GM23248 (cell line): Measurements from ENCODE around the gene THADA. TPM values are rescaled to one million over a fixed set of nuclear protein-coding genes. Genes with fewer than 3 reads are reported as not detected.

Source experiments
- DNase-seq: peaks from one replicate; pipeline ENCODE4 v3.0.0-alpha.2; 2015
- H2AFZ ChIP-seq: fragments of 200-600 bp; sonication (generic); 2 replicates; pipeline ENCODE4 v1.6.1; 2016; ENCODE audit warnings: antibody characterized with exemption
- H3F3A ChIP-seq: fragments of 200-600 bp; sonication (generic); 2 replicates; pipeline ENCODE4 v1.6.1; 2016; ENCODE audit warnings: mild to moderate bottlenecking, antibody characterized with exemption, mixed run types; ENCODE audit not compliant: insufficient read depth
- H3K27ac ChIP-seq: fragments of 200-600 bp; sonication (generic); 2 replicates; pipeline ENCODE4 v1.5.1; 2016; ENCODE audit warnings: mild to moderate bottlenecking
- H3K27me3 ChIP-seq: fragments of 200-600 bp; sonication (generic); replicated peaks from 2 replicates; pipeline ENCODE4 v1.6.1; 2016; ENCODE audit warnings: mild to moderate bottlenecking; ENCODE audit not compliant: insufficient read depth
- H3K36me3 ChIP-seq: fragments of 200-600 bp; sonication (generic); 2 replicates; pipeline ENCODE4 v1.6.1; 2016; ENCODE audit warnings: low read depth, mild to moderate bottlenecking
- H3K4me1 ChIP-seq: fragments of 200-600 bp; sonication (generic); 2 replicates; pipeline ENCODE4 v1.6.1; 2016; ENCODE audit warnings: mild to moderate bottlenecking; ENCODE audit not compliant: insufficient read depth
- H3K4me2 ChIP-seq: fragments of 200-600 bp; sonication (generic); one replicate; pipeline ENCODE4 v1.6.1; 2016; ENCODE audit warnings: mild to moderate bottlenecking; ENCODE audit not compliant: unreplicated experiment
- H3K4me3 ChIP-seq: fragments of 200-600 bp; sonication (generic); 2 replicates; pipeline ENCODE4 v1.5.1; 2016; ENCODE audit warnings: mild to moderate bottlenecking
- H3K79me2 ChIP-seq: fragments of 200-600 bp; sonication (generic); 2 replicates; pipeline ENCODE4 v1.6.1; 2016; ENCODE audit warnings: mild to moderate bottlenecking; ENCODE audit not compliant: insufficient read depth
- H3K9ac ChIP-seq: fragments of 200-600 bp; sonication (generic); 2 replicates; pipeline ENCODE4 v1.6.1; 2016; ENCODE audit warnings: mild to moderate bottlenecking
- H3K9me2 ChIP-seq: fragments of 200-600 bp; sonication (generic); 2 replicates; pipeline ENCODE4 v1.6.1; 2016; ENCODE audit warnings: mixed run types, mild to moderate bottlenecking, moderate library complexity; ENCODE audit not compliant: insufficient read depth
- H3K9me3 ChIP-seq: fragments of 200-600 bp; sonication (generic); one replicate; pipeline ENCODE4 v1.6.1; 2017; ENCODE audit warnings: low read depth
- H4K20me1 ChIP-seq: fragments of 200-600 bp; sonication (generic); 2 replicates; pipeline ENCODE4 v1.6.0; 2016; ENCODE audit not compliant: insufficient read depth
- EZH2 ChIP-seq: fragments of 200-600 bp; sonication (generic); IDR thresholded peaks from 2 replicates; pipeline ENCODE4 v1.6.1; 2018; ENCODE audit warnings: antibody characterized with exemption, mild to moderate bottlenecking; ENCODE audit not compliant: insufficient read depth, poor library complexity, severe bottlenecking
- EZH2phosphoT487 ChIP-seq: fragments of 200-600 bp; sonication (generic); IDR thresholded peaks from 2 replicates; pipeline ENCODE4 v1.6.1; 2018; ENCODE audit warnings: antibody characterized with exemption, moderate library complexity, mild to moderate bottlenecking, low read depth; ENCODE audit not compliant: insufficient read depth
- WGBS, 2 experiments: methylation state at CpG; one replicate each; pipeline ENCODE4 v1.1.6; 2015 to 2017; ENCODE audit warnings: low lambda C conversion rate in 2 of 2, low coverage in 1 of 2; ENCODE audit errors: missing lambda C conversion rate in 2 of 2; 5-methylcytosine and 5-hydroxymethylcytosine counted together
- in situ Hi-C: fragments of 300-500 bp; cut with MboI; formaldehyde crosslinking; loops from 2 replicates; pipeline ENCODE4 v1.15.0; 2020
- polyA plus RNA-seq: library from polyadenylated mRNA; unstranded; fragments of >200 nt; fragmentation: Nextera tagmentation; extraction: Ambion mirVana; gene quantifications from 2 replicates; pipeline ENCODE4 v1.2.1, GENCODE V29; 2016
- total RNA-seq: library from RNA; depleted of rRNA; stranded (reverse); fragments of >200 nt; shearing (Covaris generic); gene quantifications from 2 replicates; pipeline ENCODE4 v1.2.3, GENCODE V29; 2014

The THADA gene
- total and polyA plus RNA-seq, 2 experiments from 2014 or later, result 14.1 to 15.8 TPM

DNA sequence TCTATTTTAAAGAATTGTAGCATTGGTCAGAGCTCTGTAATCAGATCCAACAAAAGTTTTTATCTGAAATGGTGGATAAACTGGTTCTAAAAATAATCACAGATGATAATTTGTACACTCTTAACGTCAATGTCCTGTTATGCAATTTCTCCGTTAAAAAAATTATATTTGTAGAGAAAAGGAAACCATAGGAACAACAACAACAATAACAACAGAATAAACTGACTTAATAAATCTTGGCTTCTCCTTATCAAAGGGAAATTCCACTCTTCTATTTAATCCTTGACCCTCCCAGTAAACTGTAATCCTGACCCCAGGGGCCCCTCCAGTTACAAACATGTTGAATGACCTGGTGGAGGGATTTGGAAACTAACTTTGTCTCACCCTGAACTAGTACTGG is 290.8 kb downstream of the THADA start:
- Histone ChIP-seq H3K9me3 (no peaks in the 10 kb centered on the region), H3K9me2 (no peaks in the 10 kb centered on the region), H3K4me1 (peaks cover 12% of the 10 kb centered on the region; the same call in 1 of the 2 replicates), H3K36me3 (0 out of 2 replicates have a peak, but pooled peaks cover 6% of the 10 kb centered on the region), H3K9ac (no peak overlapping the region), H4K20me1 (no peaks in the 10 kb centered on the region), H2AFZ (no peak overlapping the region), H3K4me2 (no peak overlapping the region), H3K27me3 (no peaks in the 10 kb centered on the region), H3K27ac (no peak overlapping the region), H3K4me3 (no peak overlapping the region), H3F3A (0 out of 2 replicates have a peak, but pooled peaks cover 7% of the 10 kb centered on the region), H3K79me2 (no peaks in the 10 kb centered on the region)
- in situ Hi-C loops, result no loop called here
- 46 to 50% methylated on average over 2 of the region's 2 CpGs for WGBS, 2 experiments
- peak; percentile 34 for DNase-seq
- TF ChIP-seq EZH2 (no peak), EZH2phosphoT487 (no peak)

DNA sequence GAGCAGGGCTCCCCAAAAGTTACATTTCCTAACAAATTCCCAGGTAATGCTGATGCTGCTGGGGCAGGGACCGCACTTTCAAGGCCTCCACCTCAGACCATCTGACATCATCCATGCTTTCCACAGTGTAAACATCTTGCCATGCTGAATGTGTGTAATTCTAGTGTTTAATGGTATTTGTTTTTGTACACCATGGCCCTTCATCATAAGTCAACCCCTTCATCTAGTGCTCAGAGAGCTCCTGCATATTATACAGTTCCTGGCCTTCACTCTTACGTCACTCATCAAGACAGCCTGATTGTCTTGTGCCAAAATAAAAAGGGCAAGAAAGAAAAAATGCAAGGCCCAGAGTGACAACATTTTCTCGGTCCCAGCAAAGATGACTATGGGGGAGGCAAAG is 291.9 kb downstream of the THADA start:
- H3K27ac ChIP-seq, result no peak overlapping the region
- H3K79me2 ChIP-seq, result no peaks in the 10 kb centered on the region
- H3K4me3 ChIP-seq, result no peak overlapping the region
- no peak overlapping the region for H3K4me2 ChIP-seq
- DNase-seq, result no peak
- peaks cover 12% of the 10 kb centered on the region; the same call in 1 of the 2 replicates for H3K4me1 ChIP-seq
- H3K9me3 ChIP-seq, result no peaks in the 10 kb centered on the region
- no peaks in the 10 kb centered on the region for H3K9me2 ChIP-seq
- H3K9ac ChIP-seq, result no peak overlapping the region
- no peak overlapping the region for H2AFZ ChIP-seq
- no peaks in the 10 kb centered on the region for H3K27me3 ChIP-seq
- 76 to 93% methylated on average over 3 of the region's 3 CpGs for WGBS, 2 experiments
- no peaks in the 10 kb centered on the region for H4K20me1 ChIP-seq
- no peak for TF ChIP-seq EZH2
- TF ChIP-seq EZH2phosphoT487, result no peak
- H3F3A ChIP-seq, result 0 out of 2 replicates have a peak, but pooled peaks cover 7% of the 10 kb centered on the region
- 0 out of 2 replicates have a peak, but pooled peaks cover 6% of the 10 kb centered on the region for H3K36me3 ChIP-seq
- in situ Hi-C loops, result no loop called here

DNA sequence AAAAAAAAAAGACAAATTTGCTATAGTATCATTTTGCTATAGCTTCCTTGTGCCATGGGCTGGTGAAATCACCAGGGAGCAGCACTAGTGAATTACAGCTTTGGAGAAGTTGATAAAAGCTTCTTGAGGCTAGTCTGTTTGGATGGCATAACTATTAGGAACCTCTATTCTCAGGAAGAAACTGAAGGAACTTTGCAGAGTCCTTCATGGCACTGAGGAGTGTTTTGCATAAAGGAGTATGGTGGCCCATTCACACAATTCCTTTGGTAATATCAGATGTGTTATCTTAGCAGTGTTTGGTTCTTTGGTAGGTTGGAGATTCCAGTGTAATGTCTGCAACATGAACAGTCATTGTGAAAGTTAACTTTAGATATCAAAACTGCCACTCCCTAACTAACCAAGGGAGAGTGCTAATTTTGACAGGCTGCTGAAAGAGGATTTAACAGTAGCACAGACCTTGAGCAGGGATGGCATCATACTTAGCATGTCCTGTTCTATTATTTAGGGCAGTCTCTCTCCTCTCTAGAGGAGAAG is 292.8 kb downstream of the THADA start:
- H3K9me3 ChIP-seq, result no peaks in the 10 kb centered on the region
- H3K9ac ChIP-seq, result no peak overlapping the region
- in situ Hi-C loops, result no loop called here
- no peak overlapping the region for H3K4me3 ChIP-seq
- H3K27ac ChIP-seq, result no peak overlapping the region
- no peak overlapping the region for H2AFZ ChIP-seq
- H3K79me2 ChIP-seq, result no peaks in the 10 kb centered on the region
- H3K27me3 ChIP-seq, result no peaks in the 10 kb centered on the region
- H3K4me2 ChIP-seq, result no peak overlapping the region
- no peak for DNase-seq
- H3K4me1 ChIP-seq, result peaks cover 12% of the 10 kb centered on the region; the same call in 1 of the 2 replicates
- TF ChIP-seq EZH2phosphoT487, result no peak
- TF ChIP-seq EZH2, result no peak
- 0 out of 2 replicates have a peak, but pooled peaks cover 7% of the 10 kb centered on the region for H3F3A ChIP-seq
- H4K20me1 ChIP-seq, result no peaks in the 10 kb centered on the region
- H3K36me3 ChIP-seq, result 0 out of 2 replicates have a peak, but pooled peaks cover 6% of the 10 kb centered on the region
- no peaks in the 10 kb centered on the region for H3K9me2 ChIP-seq

DNA sequence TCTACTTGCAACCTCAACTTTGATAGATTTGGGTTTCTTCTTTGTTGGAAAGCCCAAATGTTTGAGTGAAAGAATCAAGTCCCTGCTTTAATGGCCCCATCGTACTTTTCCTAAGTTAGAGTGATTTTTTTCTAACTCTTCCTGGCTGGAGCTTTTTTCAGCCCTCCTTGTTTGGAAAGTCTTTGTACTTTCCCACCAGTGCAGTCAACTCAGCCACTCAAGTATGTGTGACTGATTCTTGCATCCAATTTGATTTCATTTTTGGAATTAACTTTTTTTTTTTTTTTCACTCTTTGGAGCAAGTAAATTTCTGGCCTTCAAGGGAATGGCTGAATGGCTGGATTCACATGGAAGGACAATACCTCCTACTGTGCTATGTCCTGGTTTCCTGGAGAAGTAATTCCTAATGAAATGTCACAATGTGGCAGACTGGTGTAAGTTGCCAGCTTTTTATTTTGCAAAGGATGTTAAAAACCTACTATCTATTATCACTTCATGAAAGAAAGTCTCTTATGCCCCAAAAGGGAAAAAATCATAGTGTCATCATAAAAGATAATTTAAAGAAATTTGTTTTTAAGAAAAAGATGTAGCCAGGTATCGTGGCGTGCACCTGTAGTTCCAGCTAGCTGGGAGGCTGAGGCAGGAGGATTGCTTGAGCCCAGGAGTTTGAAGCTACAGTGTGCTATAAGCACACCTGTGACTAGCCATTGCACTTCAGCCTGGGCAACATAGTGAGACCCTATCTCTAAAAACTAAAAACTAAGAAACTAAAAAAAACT is 293.5 kb downstream of the THADA start:
- Histone ChIP-seq H3K36me3 (0 out of 2 replicates have a peak, but pooled peaks cover 6% of the 10 kb centered on the region), H3K9me2 (no peaks in the 10 kb centered on the region), H3K4me2 (no peak overlapping the region), H3K4me1 (peaks cover 10% of the 10 kb centered on the region; the same call in 1 of the 2 replicates), H4K20me1 (no peaks in the 10 kb centered on the region), H3F3A (0 out of 2 replicates have a peak, but pooled peaks cover 7% of the 10 kb centered on the region), H3K9ac (no peak overlapping the region), H3K4me3 (no peak overlapping the region), H3K79me2 (no peaks in the 10 kb centered on the region), H3K27me3 (no peaks in the 10 kb centered on the region), H3K27ac (no peak overlapping the region), H3K9me3 (no peaks in the 10 kb centered on the region), H2AFZ (no peak overlapping the region)
- in situ Hi-C loops, result no loop called here
- WGBS, 2 experiments, result 79 to 86% methylated on average over 3 of the region's 3 CpGs
- no peak for DNase-seq
- TF ChIP-seq EZH2 (no peak), EZH2phosphoT487 (no peak)
